Pancreas (tissue), 10 donors: ENCODE results near the gene VPS13D. TPM values are rescaled to one million over a fixed set of nuclear protein-coding genes. Genes with fewer than 3 reads are reported as not detected.

Source experiments
- ATAC-seq, 4 donors: fragments of 200-7000 bp; cut with Tn5 transposase; one replicate each; pipeline versions ENCODE4 v1.8.0 to v1.9.1; 2020; ENCODE audit warnings: mild to moderate bottlenecking in 4 of 4, moderate library complexity in 4 of 4
- DNase-seq, 6 donors: peaks; one replicate each; pipeline ENCODE4 v3.0.0-alpha.2; 2020
- FAIRE-seq: peaks from 2 replicates; lab custom pipeline; 2012; peaks lifted over from hg19 to GRCh38; lab: Jason Lieb, UNC
- H3K27ac ChIP-seq, 4 donors: fragments of 200-600 bp; sonication (generic); 1 replicate in 3 of 4; 2 replicates in 1 of 4; pipeline versions ENCODE4 v1.5.0 to v1.8.0; 2020
- H3K27me3 ChIP-seq, 4 donors: fragments of 200-600 bp; one replicate each; pipeline ENCODE4 v1.8.0; 2021
- H3K36me3 ChIP-seq, 3 donors: fragments of 200-600 bp; sonication (generic) in 1 of 3; one replicate each; pipeline versions ENCODE4 v1.5.0 to v1.8.0; 2020 to 2021
- H3K4me1 ChIP-seq, 3 donors: fragments of 200-600 bp; one replicate each; pipeline ENCODE4 v1.8.0; 2021
- H3K4me3 ChIP-seq, 4 donors: fragments of 200-600 bp; sonication (generic) in 2 of 4; one replicate each; pipeline versions ENCODE4 v1.5.0 to v1.8.0; 2020 to 2021
- H3K9me3 ChIP-seq, 4 donors: fragments of 200-600 bp; one replicate each; pipeline ENCODE4 v1.8.0; 2021
- CTCF ChIP-seq, 4 donors: fragments of 200-600 bp; sonication (generic) in 3 of 4; IDR thresholded peaks; one replicate each; pipeline versions ENCODE4 v1.5.0 to v1.8.0; 2021; ENCODE audit warnings: antibody characterized with exemption in 4 of 4
- WGBS, 2 donors: extraction: QIAGEN DNeasy Blood & Tissue Kit; methylation state at CpG; one replicate each; pipeline ENCODE4 v1.1.7; 2013; 5-methylcytosine and 5-hydroxymethylcytosine counted together
- intact Hi-C, 3 donors: fragments of 100-400 bp; cut with DNase I; formaldehyde crosslinking; loops; one replicate each; pipeline versions ENCODE4 v1.11.1 to v1.14.2; 2022
- polyA plus RNA-seq, 2 donors: library from polyadenylated mRNA; stranded (reverse); fragments of 200-250 nt; gene quantifications; one replicate each; pipeline ENCODE4 v1.2.3, GENCODE V29; 2013
- total RNA-seq, 6 donors: library from RNA; stranded (reverse); fragmentation: NEBNext Ultra II Directional in 4 of 6; extraction: Animal tissue kit (Norgen Biotek cat#: 25700) in 4 of 6; gene quantifications; one replicate each; pipeline versions ENCODE4 v1.2.1 to v1.2.4, GENCODE V29; 2021 to 2023
- donor health status: healthy with polysubstance abuse.
- donor health status: DM: no; HTN: no; CAD: no; lungs with moderate emphysema.
- donor health status: DM: no; HTN: no; CAD: no.
- donor health status: control.
- donor health status: control.
- donor health status: Bipolar disorder and iron deficiency.
- donor health status: DM: yes; HTN: yes; CAD: no.
- donor health status: DM: no; HTN: no; CAD: no.
- donor health status: DM: no; HTN: no; CAD: no.
- donor health status: DM: yes; HTN: yes; CAD: no.

VPS13D gene
- total and polyA plus RNA-seq, 8 donors = 13.7 to 39.0 (median 24.8) TPM

DNA sequence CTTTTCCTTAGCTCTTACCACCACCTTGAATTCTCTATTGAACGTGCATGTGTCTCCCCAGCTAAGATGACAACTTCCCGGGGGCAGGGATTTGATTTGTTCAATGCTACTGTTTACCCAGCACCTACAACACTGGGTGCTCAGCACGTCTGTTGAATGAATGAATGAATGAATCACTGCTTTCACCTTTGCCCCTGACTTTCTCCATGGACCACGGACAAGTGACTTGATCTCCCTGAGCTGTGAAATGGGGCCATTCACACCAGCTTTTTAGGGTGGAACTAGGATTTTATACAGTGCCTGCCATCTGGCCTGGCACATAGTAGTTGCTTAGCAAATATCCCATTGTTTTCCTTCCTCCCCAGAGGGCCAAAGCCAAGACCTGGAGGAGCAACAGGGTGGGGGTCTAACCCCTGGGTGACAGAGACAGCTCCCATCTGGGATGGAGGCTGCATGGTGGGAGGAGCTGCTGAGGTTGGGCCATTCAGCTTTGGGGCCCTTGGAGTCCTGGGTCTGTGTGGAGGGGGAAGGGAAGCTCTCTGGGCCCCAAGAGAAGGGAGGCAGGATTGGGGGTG lies 47.3 kb upstream of the VPS13D start:
- WGBS, 2 donors = 43 to 47% methylated on average over 4 of the region's 4 CpGs
- Histone ChIP-seq H3K4me3 (no peak overlapping the region), H3K27me3 (no peaks in the 10 kb centered on the region), H3K4me1 (peaks cover 0 to 8% (median 0%) of the 10 kb centered on the region in 3 donors), H3K36me3 (no peaks in the 10 kb centered on the region), H3K27ac (peak overlapping the region in 1 of 4 donors; percentile 27), H3K9me3 (no peaks in the 10 kb centered on the region)
- no peak for ATAC-seq
- no peak for FAIRE-seq
- intact Hi-C loops = no loop called here
- DNase-seq = no peak
- TF ChIP-seq CTCF (IDR thresholded peaks at IDR 0.05) = no peak

DNA sequence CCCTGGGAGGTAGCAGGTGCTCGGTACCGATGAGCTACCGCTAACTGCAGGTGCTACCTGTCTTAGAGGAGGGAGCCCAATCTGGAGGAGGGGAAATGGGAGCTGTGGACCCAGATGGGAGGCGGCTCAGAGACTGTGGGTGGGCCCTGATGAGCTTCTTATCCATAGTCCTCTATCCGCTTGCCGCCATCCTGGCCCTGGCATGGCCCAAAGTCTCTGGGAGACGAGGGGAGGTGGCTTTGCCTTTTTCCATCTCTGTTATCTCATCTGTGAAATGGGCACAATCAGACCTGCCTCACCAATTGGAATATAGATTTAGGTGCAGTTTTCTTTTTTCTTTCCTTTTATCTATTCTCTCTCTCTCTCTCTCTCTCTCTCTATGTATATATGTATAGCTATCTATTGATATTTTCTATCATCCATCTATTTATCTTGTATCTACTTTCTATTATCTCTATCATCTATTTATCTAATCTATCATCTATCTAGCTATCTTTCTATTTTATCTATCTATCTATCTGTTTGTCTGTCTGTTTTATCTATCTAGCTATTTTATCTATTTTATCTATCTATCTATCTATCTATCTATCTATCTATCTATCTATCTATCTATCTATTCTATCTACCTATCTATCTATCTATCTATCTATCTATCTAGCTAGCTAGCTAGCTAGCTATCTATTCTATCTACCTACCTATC lies 46.6 kb upstream of the VPS13D start:
- no peak for DNase-seq
- Histone ChIP-seq H3K4me1 (peaks cover 0 to 8% (median 0%) of the 10 kb centered on the region in 3 donors), H3K27ac (peak overlapping the region in 1 of 4 donors; percentile 27), H3K36me3 (no peaks in the 10 kb centered on the region), H3K9me3 (no peaks in the 10 kb centered on the region), H3K4me3 (no peak overlapping the region), H3K27me3 (no peaks in the 10 kb centered on the region)
- ATAC-seq = no peak
- FAIRE-seq = no peak
- WGBS, 2 donors = 73 to 78% methylated on average over 7 of the region's 7 CpGs
- intact Hi-C loops = no loop called here
- TF ChIP-seq CTCF (IDR thresholded peaks at IDR 0.05) = no peak

DNA sequence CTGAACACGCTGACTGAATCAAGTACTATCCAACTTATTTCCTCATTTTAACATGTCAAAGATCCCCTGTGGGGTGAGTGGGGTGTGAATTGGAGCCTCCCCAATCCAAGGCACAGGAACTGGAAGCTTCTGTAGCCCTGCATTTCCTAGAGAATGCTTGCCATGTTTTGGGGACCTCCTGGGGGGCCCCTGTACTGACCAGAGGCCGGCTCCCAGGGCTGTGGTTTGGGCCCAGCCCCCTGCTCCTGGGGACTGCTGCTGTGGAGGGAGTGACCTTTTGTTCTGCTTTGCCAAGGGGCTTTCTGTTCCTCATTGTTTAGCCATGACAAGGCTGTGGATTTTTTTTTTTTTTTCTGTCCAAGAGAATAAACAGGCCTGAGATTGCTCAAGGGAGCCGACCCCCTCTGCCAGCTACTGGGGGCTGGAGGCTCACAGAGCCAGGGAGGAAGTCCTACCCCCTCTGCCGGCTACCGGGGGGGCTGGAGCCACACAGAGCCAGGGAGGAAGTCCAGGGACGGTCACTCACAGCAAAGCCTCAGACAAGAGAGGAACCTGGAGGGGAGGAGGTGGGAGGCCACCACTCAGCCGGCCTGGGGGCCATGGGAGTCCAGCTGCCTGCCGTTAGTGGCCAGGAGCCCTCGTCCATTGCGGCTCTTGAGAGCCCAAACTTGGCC lies 45.7 kb upstream of the VPS13D start:
- intact Hi-C loops = no loop called here
- TF ChIP-seq CTCF (IDR thresholded peaks at IDR 0.05) = no peak
- 18 to 23% methylated on average over 10 of the region's 10 CpGs for WGBS, 2 donors
- no peaks in the 10 kb centered on the region for H3K27me3 ChIP-seq
- DNase-seq = peak in 4 of 6 donors; percentile 31 to 79 (median 48)
- peak overlapping the region in 2 of 4 donors; percentile 70 to 79 for H3K27ac ChIP-seq
- H3K4me1 ChIP-seq = peaks cover 0 to 8% (median 0%) of the 10 kb centered on the region in 3 donors
- no peaks in the 10 kb centered on the region for H3K9me3 ChIP-seq
- no peak for FAIRE-seq
- peak; percentile 35 to 79 (median 74) for ATAC-seq
- H3K4me3 ChIP-seq = no peak overlapping the region
- no peaks in the 10 kb centered on the region for H3K36me3 ChIP-seq

- peak overlapping the region in 2 of 4 donors; percentile 70 to 79 for H3K27ac ChIP-seq
- ATAC-seq (peak in 1 of 4 donors; percentile 13), FAIRE-seq (no peak), DNase-seq (peak in 1 of 6 donors; percentile 49)
- intact Hi-C loops = no loop called here
- no peak for TF ChIP-seq CTCF (IDR thresholded peaks at IDR 0.05)
- peaks cover 0 to 8% (median 0%) of the 10 kb centered on the region in 3 donors for H3K4me1 ChIP-seq
- WGBS, 2 donors = 69 to 75% methylated on average over 19 of the region's 19 CpGs
- H3K9me3 ChIP-seq = no peaks in the 10 kb centered on the region
- H3K4me3 ChIP-seq = no peak overlapping the region
- no peaks in the 10 kb centered on the region for H3K36me3 ChIP-seq
- no peaks in the 10 kb centered on the region for H3K27me3 ChIP-seq
Measured at GRCh38 chr1:12185036-12185917, 44.6 kb upstream of the VPS13D start.
